IPS DF 6.9 (cell line): ENCODE measurements around the gene RMI2.
"Not testable (repeated sequence)": the region's sequence is repeated elsewhere in the genome, so short reads cannot be mapped to it uniquely, and the experiment has no call there.

Source experiments
- DNase-seq: peaks from one replicate; pipeline ENCODE4 v3.0.0-alpha.2; 2013; ENCODE audit warnings: low read depth, low spot score
- H3K27ac ChIP-seq: one replicate; pipeline ENCODE4 v1.5.1; 2013; ENCODE audit warnings: low read length, control low read depth
- H3K27me3 ChIP-seq: 2 replicates; pipeline ENCODE4 v1.6.1; 2013; ENCODE audit warnings: mild to moderate bottlenecking, low read length; ENCODE audit not compliant: control insufficient read depth, insufficient read depth
- H3K36me3 ChIP-seq: 2 replicates; pipeline ENCODE4 v1.6.1; 2013; ENCODE audit warnings: low read length; ENCODE audit not compliant: control insufficient read depth, insufficient read depth
- H3K4me1 ChIP-seq: 2 replicates; pipeline ENCODE4 v1.6.1; 2013; ENCODE audit warnings: low read length; ENCODE audit not compliant: control insufficient read depth, insufficient read depth
- H3K4me3 ChIP-seq: 2 replicates; pipeline ENCODE4 v1.5.1; 2013; ENCODE audit warnings: mild to moderate bottlenecking, low read length
- H3K9me3 ChIP-seq: 2 replicates; pipeline ENCODE4 v1.6.1; 2013; ENCODE audit warnings: low read length, inconsistent platforms; ENCODE audit not compliant: control insufficient read depth, insufficient read depth
- WGBS: extraction: QIAGEN DNeasy Blood & Tissue Kit; methylation state at CpG from one replicate; pipeline ENCODE4 v1.1.7; 2013; ENCODE audit warnings: mixed read lengths, missing lambda C conversion rate; ENCODE audit not compliant: insufficient read length, insufficient coverage; 5-methylcytosine and 5-hydroxymethylcytosine counted together

The RMI2 gene

GRCh38 chr16:11372073-11372828, 27.0 kb downstream of the RMI2 start:
- no peak for DNase-seq
- H3K27ac ChIP-seq: no peak overlapping the region
- no peaks in the 10 kb centered on the region for H3K36me3 ChIP-seq
- H3K9me3 ChIP-seq: no peaks in the 10 kb centered on the region
- WGBS: no CpG with 5 or more reads among the region's 10 CpGs
- no peak overlapping the region for H3K4me3 ChIP-seq
- H3K27me3 ChIP-seq: no peaks in the 10 kb centered on the region
- no peaks in the 10 kb centered on the region for H3K4me1 ChIP-seq

GRCh38 chr16:11372829-11373306, 27.6 kb downstream of the RMI2 start:
- no peaks in the 10 kb centered on the region for H3K36me3 ChIP-seq
- no CpG with 5 or more reads among the region's 6 CpGs for WGBS
- H3K4me1 ChIP-seq: no peaks in the 10 kb centered on the region
- H3K27me3 ChIP-seq: no peaks in the 10 kb centered on the region
- H3K27ac ChIP-seq: no peak overlapping the region
- no peak for DNase-seq
- no peaks in the 10 kb centered on the region for H3K9me3 ChIP-seq
- no peak overlapping the region for H3K4me3 ChIP-seq

GRCh38 chr16:11374255-11374654, 29.0 kb downstream of the RMI2 start:
- H3K27ac ChIP-seq: no peak overlapping the region
- H3K27me3 ChIP-seq: no peaks in the 10 kb centered on the region
- no peaks in the 10 kb centered on the region for H3K36me3 ChIP-seq
- H3K4me1 ChIP-seq: no peaks in the 10 kb centered on the region
- no peaks in the 10 kb centered on the region for H3K9me3 ChIP-seq
- no peak for DNase-seq
- H3K4me3 ChIP-seq: no peak overlapping the region
- no CpG with 5 or more reads among the region's 4 CpGs for WGBS

- WGBS: no CpG with 5 or more reads among the region's 3 CpGs
- Histone ChIP-seq H3K27ac (no peak overlapping the region), H3K4me1 (no peaks in the 10 kb centered on the region), H3K36me3 (no peaks in the 10 kb centered on the region), H3K27me3 (no peaks in the 10 kb centered on the region), H3K4me3 (no peak overlapping the region), H3K9me3 (no peaks in the 10 kb centered on the region)
- no peak for DNase-seq
These were observed 31.9 kb downstream of the RMI2 start for GRCh38 chr16:11377154-11377553.

- WGBS: no CpG with 5 or more reads among the region's 5 CpGs
- DNase-seq: not testable (repeated sequence)
These were observed 33.7 kb downstream of the RMI2 start for GRCh38 chr16:11378951-11379350.

GRCh38 chr16:11379420-11379819, 34.2 kb downstream of the RMI2 start:
- DNase-seq: no peak
- Histone ChIP-seq H3K9me3 (no peaks in the 10 kb centered on the region), H3K36me3 (no peaks in the 10 kb centered on the region), H3K27me3 (no peaks in the 10 kb centered on the region), H3K27ac (no peak overlapping the region), H3K4me1 (no peaks in the 10 kb centered on the region), H3K4me3 (no peak overlapping the region)
- WGBS: no CpG with 5 or more reads among the region's 7 CpGs

More at GRCh38 chr16:11378951-11379350, 33.7 kb downstream of the RMI2 start:
- H3K9me3 ChIP-seq, H3K36me3 ChIP-seq, H3K27ac ChIP-seq, H3K4me1 ChIP-seq, H3K4me3 ChIP-seq, H3K27me3 ChIP-seq: not testable (repeated sequence)

- no peaks in the 10 kb centered on the region for H3K9me3 ChIP-seq
- H3K27me3 ChIP-seq: no peaks in the 10 kb centered on the region
- H3K4me1 ChIP-seq: no peaks in the 10 kb centered on the region
- H3K36me3 ChIP-seq: no peaks in the 10 kb centered on the region
- DNase-seq: no peak
- no CpG with 5 or more reads among the region's 9 CpGs for WGBS
- H3K4me3 ChIP-seq: no peak overlapping the region
- H3K27ac ChIP-seq: no peak overlapping the region
These were observed 35.6 kb downstream of the RMI2 start for GRCh38 chr16:11380836-11381235.

- Histone ChIP-seq H3K4me1 (no peaks in the 10 kb centered on the region), H3K27me3 (no peaks in the 10 kb centered on the region)
- WGBS: no CpG with 5 or more reads among the region's 15 CpGs
These were observed 38.4 kb downstream of the RMI2 start for GRCh38 chr16:11383481-11384183.

GRCh38 chr16:11384184-11384955, 39.1 kb downstream of the RMI2 start:
- no peaks in the 10 kb centered on the region for H3K36me3 ChIP-seq
- H3K4me3 ChIP-seq: no peak overlapping the region
- DNase-seq: no peak
- H3K9me3 ChIP-seq: no peaks in the 10 kb centered on the region
- H3K27ac ChIP-seq: no peak overlapping the region
- H3K27me3 ChIP-seq: no peaks in the 10 kb centered on the region
- no CpG with 5 or more reads among the region's 25 CpGs for WGBS
- no peaks in the 10 kb centered on the region for H3K4me1 ChIP-seq

More at GRCh38 chr16:11383481-11384183, 38.4 kb downstream of the RMI2 start:
- DNase-seq: no peak
- Histone ChIP-seq H3K27ac (no peak overlapping the region), H3K9me3 (no peaks in the 10 kb centered on the region), H3K4me3 (no peak overlapping the region), H3K36me3 (no peaks in the 10 kb centered on the region)

GRCh38 chr16:11384956-11385586, 39.8 kb downstream of the RMI2 start:
- no peak overlapping the region for H3K4me3 ChIP-seq
- no peak overlapping the region for H3K27ac ChIP-seq
- no peaks in the 10 kb centered on the region; the same call in 1 of the 2 replicates for H3K4me1 ChIP-seq
- H3K27me3 ChIP-seq: no peaks in the 10 kb centered on the region
- H3K36me3 ChIP-seq: no peaks in the 10 kb centered on the region; the same call in 1 of the 2 replicates
- no peak for DNase-seq
- no peaks in the 10 kb centered on the region for H3K9me3 ChIP-seq
- WGBS: no CpG with 5 or more reads among the region's 20 CpGs
